NB4 (cell line): ENCODE results near the gene FKBP1C.

Experiments
- DNase-seq: peaks from one replicate; pipeline ENCODE4 v3.0.0; 2010; ENCODE audit warnings: low read depth
- H3K4me3 ChIP-seq: one replicate; pipeline ENCODE4 v1.5.1; 2011; ENCODE audit warnings: mild to moderate bottlenecking, low read depth, low read length, moderate library complexity
- MYC ChIP-seq: IDR thresholded peaks from 2 replicates; pipeline ENCODE4 v1.6.1; 2011; ENCODE audit warnings: low read depth, low read length
- POLR2A ChIP-seq: IDR thresholded peaks from 2 replicates; pipeline ENCODE4 v1.6.1; 2011; ENCODE audit warnings: mild to moderate bottlenecking; ENCODE audit not compliant: insufficient read length; ENCODE audit errors: extremely low read depth
- TF ChIP-seq, protein P1 (sequence below): IDR thresholded peaks from 2 replicates; pipeline ENCODE4 v1.6.1; 2011; ENCODE audit warnings: low read depth, low read length
- TF ChIP-seq, protein P2 (sequence below): IDR thresholded peaks from one replicate; pipeline ENCODE4 v1.5.1; 2012; ENCODE audit warnings: low read depth, low read length

Gene FKBP1C

DNA sequence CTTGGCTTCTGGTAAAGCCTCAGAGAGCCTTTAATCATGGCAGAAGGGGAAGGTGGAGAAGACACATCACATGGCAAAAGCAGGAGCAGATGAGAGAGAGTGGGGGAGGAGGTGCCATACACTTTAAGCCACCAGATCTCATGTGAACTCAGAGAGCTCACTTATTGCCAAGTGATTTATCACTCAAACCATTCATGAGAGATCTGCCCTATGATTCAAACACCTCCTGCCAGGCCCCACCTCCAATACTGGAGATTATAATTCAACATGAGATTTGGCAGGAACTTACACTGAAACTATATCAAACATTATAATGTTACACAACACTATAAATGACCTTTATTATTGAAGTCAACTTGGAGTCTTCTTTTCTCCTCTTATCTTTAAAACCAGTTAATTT is 47.9 kb downstream of the FKBP1C start:
- no peak overlapping the region for H3K4me3 ChIP-seq
- TF ChIP-seq POLR2A, result no peak
- TF ChIP-seq MYC, result no peak
- TF ChIP-seq, protein P1, sequence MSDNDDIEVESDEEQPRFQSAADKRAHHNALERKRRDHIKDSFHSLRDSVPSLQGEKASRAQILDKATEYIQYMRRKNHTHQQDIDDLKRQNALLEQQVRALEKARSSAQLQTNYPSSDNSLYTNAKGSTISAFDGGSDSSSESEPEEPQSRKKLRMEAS, result no peak
- TF ChIP-seq, protein P2, sequence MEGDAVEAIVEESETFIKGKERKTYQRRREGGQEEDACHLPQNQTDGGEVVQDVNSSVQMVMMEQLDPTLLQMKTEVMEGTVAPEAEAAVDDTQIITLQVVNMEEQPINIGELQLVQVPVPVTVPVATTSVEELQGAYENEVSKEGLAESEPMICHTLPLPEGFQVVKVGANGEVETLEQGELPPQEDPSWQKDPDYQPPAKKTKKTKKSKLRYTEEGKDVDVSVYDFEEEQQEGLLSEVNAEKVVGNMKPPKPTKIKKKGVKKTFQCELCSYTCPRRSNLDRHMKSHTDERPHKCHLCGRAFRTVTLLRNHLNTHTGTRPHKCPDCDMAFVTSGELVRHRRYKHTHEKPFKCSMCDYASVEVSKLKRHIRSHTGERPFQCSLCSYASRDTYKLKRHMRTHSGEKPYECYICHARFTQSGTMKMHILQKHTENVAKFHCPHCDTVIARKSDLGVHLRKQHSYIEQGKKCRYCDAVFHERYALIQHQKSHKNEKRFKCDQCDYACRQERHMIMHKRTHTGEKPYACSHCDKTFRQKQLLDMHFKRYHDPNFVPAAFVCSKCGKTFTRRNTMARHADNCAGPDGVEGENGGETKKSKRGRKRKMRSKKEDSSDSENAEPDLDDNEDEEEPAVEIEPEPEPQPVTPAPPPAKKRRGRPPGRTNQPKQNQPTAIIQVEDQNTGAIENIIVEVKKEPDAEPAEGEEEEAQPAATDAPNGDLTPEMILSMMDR, result no peak
- no peak for DNase-seq

DNA sequence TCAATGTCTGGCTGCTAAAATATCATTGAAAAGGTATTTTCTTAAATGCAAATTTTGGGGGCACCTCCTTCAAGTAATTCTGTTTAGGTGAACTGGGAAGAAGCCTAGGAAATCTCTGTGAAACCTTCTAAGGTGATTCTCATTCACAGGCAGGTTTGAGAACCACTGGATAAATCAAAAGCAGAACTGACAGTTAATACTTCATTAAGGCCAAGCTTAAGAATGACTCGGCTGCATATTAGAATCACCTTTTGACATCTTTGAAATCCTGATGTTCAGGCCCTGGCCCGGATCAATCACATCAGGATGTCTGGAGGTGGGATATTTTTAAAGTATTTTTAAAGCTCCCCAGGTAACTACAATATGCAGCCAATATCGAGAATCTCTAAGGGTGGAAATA is 50.6 kb downstream of the FKBP1C start:
- TF ChIP-seq, protein P2, result no peak
- TF ChIP-seq MYC (no peak), POLR2A (no peak)
- TF ChIP-seq, protein P1, result no peak
- H3K4me3 ChIP-seq, result no peak overlapping the region
- DNase-seq, result no peak
